ENCODE results near the gene CBX5.

Gene CBX5

DNA sequence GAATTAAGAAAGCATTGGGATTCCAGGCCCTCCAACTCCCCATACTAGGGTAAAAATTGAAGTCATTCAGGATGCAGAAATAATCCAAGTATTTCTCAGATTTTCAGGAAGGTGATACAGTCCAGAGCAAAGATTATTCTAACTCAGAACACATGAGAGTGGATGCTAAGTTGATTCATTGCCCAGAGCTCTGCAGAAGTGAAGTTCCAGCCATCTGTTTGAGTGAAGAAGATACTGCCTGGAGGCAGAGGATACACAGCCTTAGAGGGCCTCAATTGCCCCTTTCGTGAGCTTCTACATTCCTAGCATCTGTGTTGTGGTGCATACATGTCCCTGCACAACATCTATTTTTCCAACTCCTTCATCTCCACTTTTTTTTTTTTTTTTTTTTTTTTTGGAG, 54.3 kb downstream of the CBX5 start:
- no peak for DNase-seq (ENCODE audit: low read depth in 2 of 2)

DNA sequence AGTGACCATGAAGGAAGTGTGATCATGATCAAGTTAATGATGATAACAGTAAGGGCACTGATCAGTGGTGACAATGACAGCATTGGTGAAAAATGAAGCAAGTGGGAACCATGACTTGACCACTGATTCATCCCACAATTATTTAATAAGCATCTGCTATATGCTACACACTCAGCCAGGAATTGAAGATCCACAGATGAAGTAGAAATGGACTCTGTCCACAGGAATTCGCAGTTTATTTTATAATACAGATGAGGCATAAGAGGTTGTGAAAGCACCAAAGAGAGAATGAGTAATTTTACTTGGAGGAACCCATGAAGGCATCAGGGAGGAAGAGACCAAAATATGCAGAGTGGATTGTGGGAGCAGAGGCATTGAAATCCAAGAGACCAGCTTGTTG, 57.3 kb downstream of the CBX5 start:
- peak; percentile 95 for DNase-seq (ENCODE audit: low read depth in 2 of 2)

DNA sequence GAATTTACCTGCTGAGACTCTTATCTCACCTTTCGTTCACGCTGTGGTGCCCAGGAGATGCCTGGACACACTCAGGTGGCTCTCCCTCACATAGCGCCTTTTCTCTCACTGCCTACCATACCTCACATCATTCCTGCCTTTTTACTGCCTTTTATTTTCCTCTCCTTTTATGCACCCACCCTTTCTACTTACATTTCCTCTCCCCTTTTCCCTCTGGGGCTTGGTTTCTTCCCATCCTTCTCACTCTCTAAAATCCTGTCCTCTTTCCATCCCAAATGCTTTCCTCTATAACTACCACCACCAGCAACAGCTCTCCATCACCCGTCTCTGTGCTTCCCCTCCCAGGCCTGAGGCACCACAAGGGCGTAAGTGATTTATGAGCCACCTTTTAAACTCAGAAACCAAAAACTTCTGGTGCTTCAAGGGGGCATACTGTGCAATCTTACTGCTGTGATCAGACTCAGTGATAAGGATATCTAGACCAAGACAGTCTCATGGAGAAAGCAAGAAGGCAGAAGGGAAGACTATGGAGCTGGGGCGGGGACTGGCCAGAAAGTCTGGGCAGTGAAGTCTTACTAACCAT, 58.4 kb downstream of the CBX5 start:
- DNase-seq (ENCODE audit: low read depth in 2 of 2): no peak

DNA sequence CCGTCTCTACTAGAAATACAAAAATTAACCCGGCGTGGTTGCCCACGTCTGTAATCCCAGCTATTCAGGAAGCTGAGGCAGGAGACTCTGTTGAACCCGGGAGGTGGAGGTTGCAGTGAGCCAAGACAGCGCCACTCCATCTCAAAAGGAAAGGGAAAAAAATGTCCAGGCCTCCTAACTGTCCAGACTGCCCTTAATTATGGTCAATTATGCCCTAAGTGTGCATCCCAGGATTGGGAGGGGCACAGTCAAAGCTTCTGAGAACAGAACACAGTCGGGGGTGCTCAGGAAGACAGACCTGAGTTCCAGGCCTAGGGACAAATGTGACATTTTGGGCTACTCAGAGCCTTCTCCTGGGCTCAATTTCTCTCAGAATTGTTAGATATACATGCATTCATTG, 59.4 kb downstream of the CBX5 start:
- DNase-seq (ENCODE audit: low read depth in 2 of 2): no peak

DNA sequence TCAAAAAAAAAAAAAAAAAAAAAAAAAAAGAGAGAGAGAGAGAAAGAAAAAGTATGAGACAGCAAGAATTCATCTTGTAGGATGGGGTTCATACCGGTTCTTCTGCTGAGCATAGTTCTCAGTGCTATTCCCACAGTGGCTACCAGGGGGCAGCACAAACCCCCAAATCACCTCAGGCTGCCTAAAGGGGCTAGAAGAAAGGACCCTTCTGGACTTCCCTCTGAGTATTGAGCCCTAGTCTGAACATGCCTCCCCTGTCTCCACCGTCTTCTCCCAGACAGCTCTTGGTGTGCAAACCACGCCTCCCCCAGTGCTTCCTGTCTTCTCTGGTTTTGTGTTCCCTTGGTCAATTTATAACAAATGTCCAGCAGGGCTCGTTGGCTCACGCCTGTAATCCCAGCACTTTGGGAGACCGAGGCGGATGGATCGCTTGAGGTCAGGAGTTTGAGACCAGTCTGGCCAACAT, 59.8 kb downstream of the CBX5 start:
- DNase-seq (ENCODE audit: low read depth in 2 of 2): peak; percentile 45 to 57

DNA sequence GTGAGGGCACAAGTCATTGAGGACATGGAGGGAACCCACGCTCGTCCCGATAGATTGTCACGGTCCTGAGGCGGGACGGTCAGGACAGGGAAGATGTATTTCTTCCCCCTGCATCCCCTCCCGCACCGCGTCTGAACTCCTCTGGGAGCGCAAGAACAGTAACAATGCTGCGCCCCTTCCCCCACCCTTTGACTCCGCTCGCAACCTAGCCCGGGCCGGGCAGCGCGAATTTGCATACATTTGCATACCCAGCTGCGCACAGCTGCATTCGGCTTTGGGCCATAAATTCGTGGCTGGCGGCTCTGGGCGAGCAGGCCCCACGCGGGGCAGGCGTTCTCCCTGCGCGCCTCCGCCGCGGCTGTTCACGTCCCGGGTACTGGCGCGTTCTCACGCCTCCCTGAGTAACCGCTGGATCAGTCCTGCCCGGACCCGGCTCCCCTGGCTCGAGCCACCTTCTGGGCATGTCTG, 62.1 kb downstream of the CBX5 start:
- DNase-seq (ENCODE audit: low read depth in 2 of 2): no peak

DNA sequence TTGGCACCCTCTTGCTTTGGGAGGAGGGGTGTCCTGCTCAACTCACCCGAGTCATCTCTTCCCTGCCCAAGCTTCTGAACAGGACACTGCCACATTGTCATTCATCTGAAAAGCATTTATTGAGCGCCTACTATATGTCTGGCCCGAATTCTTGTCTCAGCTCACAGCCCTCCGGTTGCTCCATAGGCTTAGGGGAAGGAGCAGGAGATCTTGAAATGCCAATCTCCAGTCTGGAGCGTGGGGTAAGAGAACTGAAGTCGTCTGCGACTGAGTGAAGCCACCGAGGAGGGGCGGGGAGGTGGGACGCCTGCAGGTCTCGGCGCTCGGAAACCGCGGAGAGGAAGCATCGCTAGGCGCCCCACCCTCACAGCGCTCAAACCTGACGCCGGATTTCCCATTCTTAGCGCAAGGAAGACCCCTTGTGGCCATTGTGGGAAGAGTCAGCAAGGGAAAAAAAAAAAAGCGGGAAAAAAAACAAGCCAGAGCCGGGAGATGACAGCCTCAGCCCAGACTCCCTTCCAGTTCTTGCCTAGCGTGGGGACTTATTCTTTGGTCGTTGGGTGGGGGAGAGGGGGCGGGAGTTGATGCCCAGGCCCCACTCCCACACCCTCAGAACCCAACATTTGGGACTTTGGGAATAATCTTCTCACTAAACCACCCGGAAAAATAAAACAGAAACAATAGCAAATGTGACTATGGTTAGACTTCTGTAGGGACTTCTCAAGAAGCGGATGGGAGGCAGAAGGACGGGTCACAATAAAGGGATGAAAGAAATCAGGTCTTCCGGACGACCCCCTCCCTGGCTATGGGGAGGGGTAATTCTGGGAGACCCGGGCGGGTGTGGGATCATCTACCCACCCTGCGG, 62.9 kb downstream of the CBX5 start:
- peak; percentile 65 to 67 for DNase-seq (ENCODE audit: low read depth in 2 of 2)

DNA sequence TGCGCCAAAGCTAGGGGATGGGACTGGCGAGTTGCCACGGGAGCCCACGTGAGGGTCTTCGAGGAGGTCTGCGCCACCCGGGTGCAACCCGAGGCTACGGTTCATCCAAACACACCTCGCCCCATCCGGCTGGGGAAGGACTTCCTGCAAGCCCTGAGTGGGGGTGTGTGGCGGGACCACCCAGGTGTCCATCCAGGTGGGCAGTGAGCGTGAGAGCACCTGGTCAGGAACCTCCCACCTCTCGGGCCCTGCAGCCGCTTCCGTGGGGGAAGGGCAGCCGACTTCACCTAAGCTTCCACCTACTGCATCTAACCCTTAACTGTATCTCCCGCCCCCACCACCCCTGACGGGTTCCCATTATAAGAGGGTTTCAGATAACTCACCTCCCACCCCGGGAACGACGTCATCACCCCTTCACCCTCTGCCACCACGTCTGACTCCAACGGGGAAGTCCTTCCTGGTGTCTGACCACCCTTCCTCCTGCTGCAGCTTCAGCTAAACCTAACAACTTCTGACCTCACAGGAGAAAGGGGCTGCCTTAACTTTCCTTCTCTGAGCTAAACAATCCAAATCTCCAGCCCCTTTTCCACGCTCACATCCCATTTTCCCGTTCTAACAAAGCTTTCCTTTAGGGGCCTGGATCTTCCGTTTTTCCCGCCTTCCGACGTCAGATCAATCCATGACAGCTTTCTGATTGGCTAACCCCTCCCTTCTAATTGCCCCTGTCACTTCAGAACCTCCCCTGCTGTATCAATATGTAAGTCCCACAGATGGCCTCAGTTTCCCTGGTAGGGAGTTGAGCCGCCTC, 63.7 kb downstream of the CBX5 start:
- DNase-seq (ENCODE audit: low read depth in 2 of 2): no peak

DNA sequence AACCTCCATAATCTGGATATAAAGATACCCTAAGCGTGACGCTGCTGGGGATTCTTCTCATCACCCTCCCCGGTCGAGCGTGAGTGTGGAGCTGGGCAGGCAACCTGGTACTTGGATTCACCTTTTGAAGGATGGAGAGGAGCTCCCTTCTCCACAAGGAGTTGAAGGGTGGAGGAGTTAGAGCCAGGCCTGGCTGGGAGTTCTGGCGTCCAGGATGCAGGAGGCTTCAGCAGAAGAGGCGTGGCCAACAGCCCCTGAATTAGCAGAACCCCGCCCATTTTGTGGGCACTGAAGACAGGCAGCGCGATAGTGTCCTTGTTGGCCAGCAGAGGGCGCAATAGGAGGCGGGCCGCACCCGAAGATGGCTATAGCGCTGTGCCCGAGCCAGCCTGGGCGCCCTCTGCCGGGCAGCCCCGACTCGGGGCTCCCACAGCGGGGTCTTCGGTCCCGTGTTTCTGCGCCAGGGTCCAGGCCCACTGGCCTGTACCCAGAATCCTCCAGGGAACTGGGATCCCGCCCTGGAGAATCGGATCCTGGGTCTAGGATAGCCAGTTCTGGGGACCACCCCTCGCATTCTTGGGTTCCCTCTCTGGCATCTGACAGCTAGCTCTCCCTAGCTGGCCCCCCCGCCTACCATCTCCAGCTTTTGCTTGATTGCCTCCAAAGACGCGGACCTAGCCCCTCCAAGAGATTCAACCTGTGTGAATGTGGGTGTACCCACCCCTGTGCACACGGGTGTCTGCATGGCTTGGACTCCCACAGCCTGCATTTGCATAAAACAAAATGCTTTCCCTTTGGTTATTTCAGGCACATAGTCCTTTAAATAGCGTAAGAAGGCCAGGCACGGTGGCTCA, 65.1 kb downstream of the CBX5 start:
- DNase-seq (ENCODE audit: low read depth in 2 of 2): peak; percentile 76 to 81

DNA sequence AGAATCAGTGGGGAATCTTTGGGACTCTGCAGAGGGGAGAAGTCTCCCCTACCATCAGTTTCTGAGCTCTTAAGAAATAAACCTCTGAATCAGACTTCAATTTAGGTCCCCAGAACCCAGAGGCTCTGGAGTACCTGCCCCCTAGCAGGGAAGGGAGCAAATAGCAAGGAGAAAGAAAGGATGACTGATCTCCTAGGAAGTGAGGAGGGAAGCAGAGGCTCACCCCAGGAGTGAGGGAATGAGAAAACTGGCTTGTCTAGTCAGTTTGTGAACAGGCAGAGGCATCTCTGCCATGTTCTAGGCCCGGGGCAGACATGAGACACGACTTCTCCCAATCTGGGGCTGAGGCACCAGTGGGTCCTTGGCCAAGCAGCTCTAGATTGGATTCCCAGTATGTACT, 66.8 kb downstream of the CBX5 start:
- DNase-seq (ENCODE audit: low read depth in 2 of 2): no peak

DNA sequence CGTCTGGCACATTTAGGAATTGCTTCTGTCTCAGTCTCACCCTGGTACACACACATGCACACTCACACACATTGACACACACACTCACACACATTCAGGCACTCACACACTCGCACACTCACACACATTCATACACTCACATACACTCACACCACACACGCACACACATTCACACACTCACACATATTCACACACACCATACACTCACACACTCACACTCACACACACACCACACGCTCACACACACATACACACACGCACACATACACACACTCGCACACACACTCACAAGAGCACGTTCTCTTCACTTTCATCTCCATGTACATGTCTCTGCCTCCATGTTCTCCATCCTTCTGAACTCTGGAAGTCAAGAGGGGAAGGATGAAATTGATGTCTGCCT, 68.0 kb downstream of the CBX5 start:
- DNase-seq (ENCODE audit: low read depth in 2 of 2): no peak

DNA sequence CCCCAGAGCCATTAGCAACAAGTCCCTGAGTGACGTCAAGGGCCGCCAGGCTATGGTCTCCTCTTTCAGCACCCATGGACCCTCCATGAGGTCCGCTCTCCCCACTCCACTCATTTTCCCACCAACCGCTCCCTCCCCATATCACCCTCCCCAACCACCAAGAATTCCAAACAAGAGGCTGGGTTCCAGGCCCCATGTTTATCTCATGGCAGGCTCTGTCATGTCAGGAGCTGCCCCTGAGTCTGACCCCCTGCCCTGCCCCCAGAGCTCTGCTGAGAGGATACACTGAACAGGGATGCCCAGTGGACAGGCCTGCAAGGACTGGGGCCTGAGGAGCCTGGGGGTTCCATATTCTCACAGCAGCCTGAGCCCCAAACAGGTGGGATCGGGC, 69.5 kb downstream of the CBX5 start:
- no peak for DNase-seq (ENCODE audit: low read depth in 2 of 2)

DNA sequence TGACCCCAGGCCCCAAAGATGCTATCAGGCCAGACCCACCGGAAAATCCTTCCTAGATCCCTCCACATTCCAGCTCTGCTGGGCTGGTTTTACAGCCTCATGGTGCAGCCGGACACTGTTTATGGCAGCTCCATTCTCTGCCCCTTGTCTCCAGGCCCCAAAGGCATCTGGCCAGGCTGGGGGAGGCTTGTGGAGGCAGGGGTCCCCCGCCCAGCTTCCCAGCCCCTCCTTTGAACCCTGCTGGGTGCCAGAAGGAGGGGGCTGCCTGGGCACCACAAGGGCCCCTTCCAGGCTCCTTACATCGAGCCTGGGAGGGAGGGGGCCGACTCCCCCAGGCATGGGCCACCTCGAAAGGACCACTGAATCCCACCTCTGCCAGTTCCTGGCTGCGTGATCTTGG, 71.3 kb downstream of the CBX5 start:
- DNase-seq (ENCODE audit: low read depth in 2 of 2): no peak

DNA sequence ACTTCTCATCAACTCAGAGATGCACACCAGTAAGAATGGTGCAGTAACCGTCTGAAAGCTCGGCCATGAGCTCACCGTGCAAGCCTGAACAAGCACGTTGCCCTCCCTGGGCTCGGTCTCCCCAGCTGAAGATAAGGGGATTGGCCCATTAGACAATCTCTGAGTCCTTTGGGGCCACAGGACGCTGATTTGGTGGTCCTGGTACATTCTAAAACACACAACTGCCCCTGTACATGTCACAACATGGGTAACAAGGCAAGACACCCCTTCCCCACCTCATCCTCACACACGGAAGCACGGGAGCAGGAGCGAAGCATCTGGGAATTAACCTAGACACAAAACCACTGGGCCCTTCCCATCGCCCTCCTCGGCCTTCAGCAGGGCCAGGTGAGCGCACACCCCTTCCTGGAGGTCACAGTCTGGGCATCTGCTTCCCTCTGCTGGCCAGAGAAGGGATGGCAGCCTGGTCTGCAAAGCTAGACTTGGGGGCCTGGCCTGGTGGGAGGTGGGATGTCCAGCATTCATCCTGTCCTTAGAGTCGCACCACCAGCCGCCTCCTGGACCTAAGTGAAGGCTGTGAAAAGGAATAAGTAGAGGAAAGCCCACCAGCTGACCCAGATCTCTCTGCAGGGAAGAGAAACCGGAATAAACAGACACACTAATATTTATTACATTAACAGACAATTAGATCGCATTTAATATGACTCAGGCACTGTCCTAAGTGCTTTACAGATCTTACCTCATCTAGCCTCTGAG, 72.2 kb downstream of the CBX5 start:
- no peak for DNase-seq (ENCODE audit: low read depth in 2 of 2)

DNA sequence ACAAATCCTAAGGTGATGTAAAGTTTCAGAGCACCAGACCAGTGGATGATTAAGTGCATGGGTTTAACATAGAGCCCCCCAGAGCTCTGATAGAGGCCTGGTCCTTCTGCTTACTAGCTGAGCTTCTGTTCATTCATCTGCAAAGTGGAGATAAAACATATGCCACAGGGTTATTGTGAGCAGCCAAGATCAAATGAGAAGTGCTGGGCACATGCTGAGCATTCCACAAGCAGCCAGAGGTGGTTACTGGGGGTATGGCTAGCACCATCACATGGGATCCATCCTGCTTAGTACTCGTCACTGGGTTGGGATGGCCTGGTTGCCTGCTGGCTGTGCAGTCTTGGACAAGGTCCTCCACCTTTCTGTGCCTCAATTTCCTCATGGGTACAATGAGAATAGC, 73.1 kb downstream of the CBX5 start:
- no peak for DNase-seq (ENCODE audit: low read depth in 2 of 2)

DNA sequence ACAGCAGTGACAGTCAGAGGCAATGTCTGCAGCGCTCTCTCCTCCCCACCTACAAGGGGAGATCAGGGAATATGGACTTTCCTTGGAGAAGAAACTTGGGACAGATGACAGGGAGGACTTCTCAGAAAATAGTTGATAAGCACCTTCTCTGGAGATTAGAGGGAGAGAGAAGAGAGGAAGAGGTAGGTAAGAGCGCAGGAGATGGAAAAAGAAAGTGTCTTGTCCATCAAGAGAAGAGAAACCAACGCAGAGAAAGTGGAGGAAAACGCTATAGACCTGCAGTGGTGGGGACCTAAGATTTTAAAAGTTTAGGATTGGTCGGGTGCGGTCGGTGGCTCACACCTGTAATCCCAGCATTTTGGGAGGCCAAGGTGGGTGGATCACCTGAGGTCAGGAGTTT, 75.6 kb downstream of the CBX5 start:
- DNase-seq (ENCODE audit: low read depth in 2 of 2): no peak

DNA sequence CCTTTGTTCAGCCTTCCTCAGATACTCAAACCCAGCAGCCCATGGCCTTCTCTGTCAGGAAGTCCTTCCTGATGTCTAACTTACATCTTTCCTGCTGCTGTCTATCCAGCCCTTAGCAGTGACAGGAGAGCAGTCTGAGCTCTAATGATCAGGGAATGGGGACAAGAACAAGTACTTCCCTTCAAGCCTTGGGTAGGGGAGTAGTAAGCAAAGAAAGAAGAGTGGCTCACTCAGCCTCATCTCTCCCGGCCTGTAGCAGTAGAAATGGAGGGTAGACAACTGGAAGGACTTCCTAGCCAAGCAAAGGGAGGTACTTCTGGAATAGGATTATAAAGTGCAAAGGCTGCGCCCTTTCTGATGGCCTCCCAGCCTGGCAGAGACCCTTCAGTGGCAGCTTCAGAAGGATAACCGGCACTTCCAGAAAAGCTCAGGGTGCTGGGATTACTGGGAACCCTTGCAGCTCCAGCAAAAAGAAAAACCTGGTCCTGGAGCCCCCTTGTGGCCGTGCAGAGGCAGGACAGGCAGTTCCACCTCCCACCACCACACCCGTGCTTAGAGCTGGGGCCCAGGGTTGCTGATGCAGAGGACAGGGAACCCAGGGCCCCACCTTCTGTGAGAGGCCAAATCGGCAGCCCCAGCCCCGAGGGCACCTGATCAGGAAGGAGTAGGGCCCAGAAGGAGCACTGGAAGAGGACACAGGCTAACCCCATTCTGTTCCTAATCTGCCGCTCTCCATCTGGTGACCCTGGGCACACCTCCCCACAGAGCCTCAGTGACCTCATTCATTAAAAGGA, 78.7 kb downstream of the CBX5 start:
- DNase-seq (ENCODE audit: low read depth in 2 of 2): peak in 1 of 2 experiments; percentile 56

DNA sequence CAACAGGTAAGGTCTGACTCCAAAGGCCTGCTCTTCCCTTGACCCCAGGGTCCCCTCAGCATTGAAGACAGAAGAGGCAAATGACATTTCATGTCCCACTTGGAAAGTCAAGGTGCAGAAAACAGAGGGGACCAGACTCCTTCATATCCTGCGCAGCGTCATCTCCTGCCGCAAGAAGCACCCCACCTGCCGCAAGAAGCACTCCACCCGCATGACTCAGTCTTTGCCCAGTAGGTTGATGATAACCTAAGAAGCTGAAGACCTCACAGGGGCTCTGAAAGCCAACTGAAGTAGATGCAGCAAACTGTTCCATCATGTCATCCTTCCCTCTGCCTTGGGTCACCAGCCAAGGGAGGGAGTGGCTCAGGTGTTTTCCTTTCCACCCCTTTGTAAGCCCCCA, 79.5 kb downstream of the CBX5 start:
- DNase-seq (ENCODE audit: low read depth in 2 of 2): no peak

DNA sequence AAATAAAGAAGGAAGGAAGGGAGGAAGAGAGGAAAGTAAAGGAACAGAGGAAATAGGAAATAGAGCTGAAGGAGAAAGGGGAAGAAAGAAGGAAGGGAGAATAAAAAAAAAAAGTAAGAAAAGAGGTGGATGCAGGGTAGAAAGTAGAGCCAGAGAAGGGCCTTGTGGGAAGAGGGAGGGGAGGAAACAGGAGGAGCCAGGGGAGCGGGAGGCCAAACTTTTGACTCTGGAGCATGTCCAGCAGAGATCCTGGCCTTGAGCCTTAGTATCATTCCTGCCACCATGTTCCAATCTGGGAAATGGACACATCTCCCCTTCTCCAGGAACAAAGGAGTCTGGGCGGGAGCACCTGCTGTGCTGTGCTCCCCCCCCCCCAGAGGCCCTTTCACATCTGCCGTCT, 80.0 kb downstream of the CBX5 start:
- no peak for DNase-seq (ENCODE audit: low read depth in 2 of 2)

DNA sequence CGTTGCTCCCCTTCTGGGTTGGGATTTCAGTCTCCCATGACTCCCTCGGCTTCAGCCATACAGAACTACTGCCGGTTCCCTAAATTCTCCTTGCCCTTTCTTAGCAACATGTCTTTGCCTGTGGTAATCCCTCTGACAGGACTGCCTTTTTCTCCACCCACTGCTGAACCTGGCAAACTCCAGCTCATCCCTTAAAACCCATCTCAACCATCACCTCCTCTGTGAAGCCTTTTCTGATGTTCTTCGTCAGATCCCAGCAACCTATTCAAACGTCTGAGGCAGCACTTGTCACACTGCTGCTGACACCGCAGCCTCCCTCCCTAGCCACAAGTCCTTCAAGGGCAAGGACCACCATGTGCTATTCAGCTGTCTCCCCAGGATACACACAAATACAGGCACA, 80.9 kb downstream of the CBX5 start:
- DNase-seq (ENCODE audit: low read depth in 2 of 2): no peak

Data from fibroblast of skin of left quadriceps (primary cell).